MM.1S (cell line): Measurements from ENCODE around the gene LARGE1.

Source experiments
- DNase-seq: peaks from one replicate; pipeline ENCODE4 v3.0.0-alpha.2; 2015
- H2AFZ ChIP-seq: fragments of 300-600 bp; sonication (generic); 2 replicates; pipeline ENCODE4 v1.6.0; 2016; ENCODE audit warnings: antibody characterized with exemption, low read length
- H3F3A ChIP-seq: fragments of 300-600 bp; sonication (generic); 2 replicates; pipeline ENCODE4 v1.6.1; 2016; ENCODE audit warnings: mild to moderate bottlenecking, antibody characterized with exemption, low read length, moderate library complexity, mixed read lengths; ENCODE audit not compliant: insufficient read depth
- H3K27ac ChIP-seq: fragments of 300-600 bp; sonication (generic); 2 replicates; pipeline ENCODE4 v1.5.1; 2016; ENCODE audit warnings: mild to moderate bottlenecking, low read length
- H3K27me3 ChIP-seq: fragments of 300-600 bp; sonication (generic); replicated peaks from 2 replicates; pipeline ENCODE4 v1.6.0; 2016; ENCODE audit warnings: low read length; ENCODE audit not compliant: insufficient read depth
- H3K36me3 ChIP-seq: fragments of 300-600 bp; sonication (generic); replicated peaks from 2 replicates; pipeline ENCODE4 v1.6.1; 2016; ENCODE audit warnings: mild to moderate bottlenecking, low read length, mixed read lengths; ENCODE audit not compliant: insufficient read depth
- H3K4me1 ChIP-seq: fragments of 300-600 bp; sonication (generic); 2 replicates; pipeline ENCODE4 v1.6.1; 2016; ENCODE audit warnings: low read length, mixed read lengths
- H3K4me2 ChIP-seq: fragments of 300-600 bp; sonication (generic); 2 replicates; pipeline ENCODE4 v1.6.0; 2016; ENCODE audit warnings: low read depth, low read length
- H3K4me3 ChIP-seq: fragments of 300-600 bp; sonication (generic); 2 replicates; pipeline ENCODE4 v1.5.1; 2016; ENCODE audit warnings: low read length, mixed read lengths
- H3K79me2 ChIP-seq: fragments of 300-600 bp; sonication (generic); 2 replicates; pipeline ENCODE4 v1.6.1; 2016; ENCODE audit warnings: mixed run types, low read length, mixed read lengths
- H3K9ac ChIP-seq: fragments of 300-600 bp; sonication (generic); 2 replicates; pipeline ENCODE4 v1.6.1; 2016; ENCODE audit warnings: low read length, mixed read lengths
- H3K9me2 ChIP-seq: fragments of 300-600 bp; sonication (generic); replicated peaks from 2 replicates; pipeline ENCODE4 v1.6.1; 2016; ENCODE audit warnings: mild to moderate bottlenecking, low read length, mixed read lengths; ENCODE audit not compliant: insufficient read depth
- H3K9me3 ChIP-seq: fragments of 300-600 bp; sonication (generic); replicated peaks from 2 replicates; pipeline ENCODE4 v1.6.1; 2016; ENCODE audit warnings: mild to moderate bottlenecking, low read length, mixed read lengths; ENCODE audit not compliant: insufficient read depth
- H4K20me1 ChIP-seq: fragments of 300-600 bp; sonication (generic); 2 replicates; pipeline ENCODE4 v1.6.1; 2016; ENCODE audit warnings: mild to moderate bottlenecking, low read length, moderate library complexity, mixed read lengths; ENCODE audit not compliant: insufficient read depth
- EZH2 ChIP-seq: fragments of 300-600 bp; sonication (generic); optimal IDR thresholded peaks from 2 replicates; pipeline ENCODE3; 2017; ENCODE audit warnings: low read depth, mild to moderate bottlenecking, antibody characterized with exemption, low read length, mixed read lengths
- EZH2phosphoT487 ChIP-seq: fragments of 300-600 bp; sonication (generic); IDR thresholded peaks from 2 replicates; pipeline ENCODE4 v1.6.1; 2018; ENCODE audit warnings: antibody characterized with exemption, low read length
- TF ChIP-seq, protein P1 (sequence below): fragments of 300-600 bp; sonication (generic); IDR thresholded peaks from 2 replicates; pipeline ENCODE4 v1.5.1; 2016; ENCODE audit warnings: antibody characterized with exemption, low read length, mixed read lengths

Gene LARGE1

DNA sequence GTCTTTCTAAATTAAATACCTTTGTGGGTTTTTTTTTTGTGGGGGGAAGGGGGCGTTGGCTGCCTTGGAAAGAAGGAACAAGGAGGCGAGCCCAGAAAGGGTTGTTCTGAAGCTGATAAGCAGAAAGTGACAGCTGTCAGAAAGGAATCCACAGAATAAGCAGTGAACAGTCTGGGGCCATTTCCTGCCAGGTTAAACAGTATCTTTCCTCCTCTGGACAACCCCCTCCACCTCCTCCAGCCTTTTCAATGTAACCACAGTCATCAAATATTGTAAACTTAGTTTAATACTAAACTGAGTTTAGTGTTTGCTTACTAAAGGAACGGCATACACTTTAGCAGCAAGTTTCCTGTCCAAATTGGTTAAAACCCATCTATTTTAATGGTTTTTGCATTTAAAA, 590.9 kb downstream of the LARGE1 start:
- Histone ChIP-seq H3K9me2 (no peaks in the 10 kb centered on the region), H3K4me1 (no peaks in the 10 kb centered on the region), H3K4me3 (no peak overlapping the region), H3K4me2 (no peak overlapping the region), H3F3A (no peaks in the 10 kb centered on the region), H2AFZ (no peak overlapping the region), H3K9ac (no peak overlapping the region), H3K27me3 (no peaks in the 10 kb centered on the region), H3K79me2 (no peaks in the 10 kb centered on the region), H3K9me3 (no peaks in the 10 kb centered on the region), H3K27ac (no peak overlapping the region), H4K20me1 (no peaks in the 10 kb centered on the region), H3K36me3 (no peaks in the 10 kb centered on the region)
- no peak for DNase-seq
- TF ChIP-seq, protein P1, sequence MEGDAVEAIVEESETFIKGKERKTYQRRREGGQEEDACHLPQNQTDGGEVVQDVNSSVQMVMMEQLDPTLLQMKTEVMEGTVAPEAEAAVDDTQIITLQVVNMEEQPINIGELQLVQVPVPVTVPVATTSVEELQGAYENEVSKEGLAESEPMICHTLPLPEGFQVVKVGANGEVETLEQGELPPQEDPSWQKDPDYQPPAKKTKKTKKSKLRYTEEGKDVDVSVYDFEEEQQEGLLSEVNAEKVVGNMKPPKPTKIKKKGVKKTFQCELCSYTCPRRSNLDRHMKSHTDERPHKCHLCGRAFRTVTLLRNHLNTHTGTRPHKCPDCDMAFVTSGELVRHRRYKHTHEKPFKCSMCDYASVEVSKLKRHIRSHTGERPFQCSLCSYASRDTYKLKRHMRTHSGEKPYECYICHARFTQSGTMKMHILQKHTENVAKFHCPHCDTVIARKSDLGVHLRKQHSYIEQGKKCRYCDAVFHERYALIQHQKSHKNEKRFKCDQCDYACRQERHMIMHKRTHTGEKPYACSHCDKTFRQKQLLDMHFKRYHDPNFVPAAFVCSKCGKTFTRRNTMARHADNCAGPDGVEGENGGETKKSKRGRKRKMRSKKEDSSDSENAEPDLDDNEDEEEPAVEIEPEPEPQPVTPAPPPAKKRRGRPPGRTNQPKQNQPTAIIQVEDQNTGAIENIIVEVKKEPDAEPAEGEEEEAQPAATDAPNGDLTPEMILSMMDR = no peak
- TF ChIP-seq EZH2phosphoT487 (no peak), EZH2 (no peak)

DNA sequence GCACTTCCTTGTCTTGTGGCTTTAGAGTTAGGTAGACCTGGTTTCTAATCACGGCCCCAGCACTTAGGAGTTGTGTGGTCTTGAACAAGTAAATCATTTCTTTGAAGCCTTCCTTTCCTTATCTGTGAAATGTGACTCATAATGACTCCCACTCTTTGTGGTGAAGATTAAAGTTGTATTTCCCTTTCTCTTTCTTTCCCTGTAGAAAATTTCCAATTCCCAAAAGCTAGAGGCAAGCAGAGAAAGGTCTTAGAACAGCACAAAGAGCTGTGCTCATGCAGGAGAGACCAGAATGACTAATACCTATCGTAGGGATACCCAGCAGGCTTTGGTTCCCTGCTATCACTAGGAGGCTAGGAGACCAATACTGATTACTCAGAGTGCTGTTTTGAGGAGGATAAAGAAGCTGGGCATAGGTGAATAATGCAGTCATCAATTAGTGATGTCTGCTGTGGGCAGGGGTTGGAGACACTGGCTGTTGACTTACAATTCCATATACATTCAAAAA, 591.4 kb downstream of the LARGE1 start:
- H3K4me3 ChIP-seq = no peak overlapping the region
- no peak overlapping the region for H3K4me2 ChIP-seq
- H3K27ac ChIP-seq = no peak overlapping the region
- no peaks in the 10 kb centered on the region for H3K9me2 ChIP-seq
- no peaks in the 10 kb centered on the region for H3F3A ChIP-seq
- no peaks in the 10 kb centered on the region for H3K27me3 ChIP-seq
- no peak overlapping the region for H3K9ac ChIP-seq
- H3K4me1 ChIP-seq = no peaks in the 10 kb centered on the region
- TF ChIP-seq, protein P1 = no peak
- no peak for TF ChIP-seq EZH2
- TF ChIP-seq EZH2phosphoT487 = no peak
- no peak for DNase-seq
- no peaks in the 10 kb centered on the region for H3K36me3 ChIP-seq
- H3K79me2 ChIP-seq = no peaks in the 10 kb centered on the region
- H2AFZ ChIP-seq = no peak overlapping the region
- no peaks in the 10 kb centered on the region for H3K9me3 ChIP-seq
- H4K20me1 ChIP-seq = no peaks in the 10 kb centered on the region

DNA sequence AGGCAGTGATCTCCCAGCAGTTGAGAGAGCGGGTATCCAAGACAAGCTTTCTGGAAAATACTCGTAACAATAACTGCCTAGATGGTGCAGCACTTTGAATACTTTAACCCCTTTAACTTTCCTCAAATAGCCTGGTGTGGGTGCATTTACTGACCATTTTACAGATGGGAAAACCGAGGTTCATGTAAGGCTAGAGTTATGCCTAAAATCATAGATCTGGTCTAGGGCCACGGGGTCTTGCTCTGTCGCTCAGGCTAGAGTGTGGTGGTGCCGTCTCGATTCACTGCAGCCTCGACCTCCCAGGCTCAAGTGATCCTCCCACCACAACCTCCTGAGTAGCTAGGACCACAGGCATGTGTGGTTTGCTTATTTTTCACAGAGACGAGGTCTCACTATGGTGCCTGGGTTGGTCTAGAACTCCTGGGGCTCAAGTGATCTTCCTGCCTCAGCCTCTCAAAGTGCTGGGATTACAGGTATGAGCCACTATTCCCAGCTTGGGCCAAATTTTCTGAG, 592.9 kb downstream of the LARGE1 start:
- no peaks in the 10 kb centered on the region for H3F3A ChIP-seq
- H3K36me3 ChIP-seq = no peaks in the 10 kb centered on the region
- H3K9me2 ChIP-seq = no peaks in the 10 kb centered on the region
- H3K4me1 ChIP-seq = no peaks in the 10 kb centered on the region
- H3K4me2 ChIP-seq = no peak overlapping the region
- no peaks in the 10 kb centered on the region for H4K20me1 ChIP-seq
- no peak overlapping the region for H2AFZ ChIP-seq
- TF ChIP-seq EZH2 (no peak), EZH2phosphoT487 (no peak)
- TF ChIP-seq, protein P1 = no peak
- no peaks in the 10 kb centered on the region for H3K27me3 ChIP-seq
- H3K9ac ChIP-seq = no peak overlapping the region
- H3K79me2 ChIP-seq = no peaks in the 10 kb centered on the region
- no peaks in the 10 kb centered on the region for H3K9me3 ChIP-seq
- DNase-seq = no peak
- no peak overlapping the region for H3K27ac ChIP-seq
- no peak overlapping the region for H3K4me3 ChIP-seq
